ENCODE data around the gene MMP15. TPM values are rescaled to one million over a fixed set of nuclear protein-coding genes. Genes with fewer than 3 reads are reported as not detected.

Gene MMP15
- total RNA-seq, 2 donors from 2014 or later, result 0.19 to 0.29 TPM

DNA sequence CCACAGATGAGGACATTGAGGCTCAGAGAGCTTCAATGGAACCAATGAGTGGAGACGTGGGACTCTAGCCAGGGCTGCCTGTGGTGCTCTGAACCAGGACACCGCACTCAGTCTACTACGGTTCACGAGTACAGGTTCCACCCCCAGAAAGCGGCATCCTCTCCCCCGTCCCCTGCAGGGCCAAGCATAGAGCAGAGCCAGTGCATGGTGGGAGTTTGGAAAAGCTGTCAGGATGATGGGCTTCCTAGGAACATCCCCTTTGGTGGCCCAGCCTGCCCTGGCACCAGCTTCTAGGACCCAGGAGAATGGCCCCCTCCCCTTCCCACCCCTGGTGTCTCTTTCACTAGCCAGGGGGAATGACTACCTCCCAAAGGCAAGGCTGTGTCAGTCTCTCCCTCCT lies 33.5 kb upstream of the MMP15 start:
- Mint-ChIP-seq H3K36me3 (ENCODE audit: low read depth) (no peaks in the 10 kb centered on the region), H3K4me1 (peaks cover 6% of the 10 kb centered on the region), H3K27me3 (no peaks in the 10 kb centered on the region), H3K4me3 (no peak overlapping the region), H3K27ac (peak overlapping the region; percentile 81), H3K9me3 (no peaks in the 10 kb centered on the region)
- no peak for ATAC-seq (replicated peaks)

DNA sequence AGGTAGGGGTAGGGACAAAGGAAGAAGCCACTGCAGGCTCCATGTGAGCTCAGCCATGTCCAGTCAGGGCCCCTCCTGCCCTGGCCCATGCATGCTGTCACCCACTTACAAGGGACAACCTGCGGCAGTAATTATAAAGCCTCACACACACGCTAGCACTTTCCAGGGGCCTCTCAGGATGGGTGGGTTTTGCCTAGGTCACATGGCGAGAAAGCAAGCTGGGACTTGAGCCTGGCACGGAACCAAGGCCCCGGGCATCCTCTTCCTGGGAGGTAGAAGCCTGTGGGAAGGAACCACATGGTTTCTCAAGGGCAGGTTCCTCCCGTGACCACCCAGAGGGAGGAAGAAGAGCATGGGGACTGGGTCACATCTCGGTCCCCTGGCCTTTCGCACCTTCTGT lies 32.1 kb upstream of the MMP15 start:
- no peaks in the 10 kb centered on the region for H3K9me3 Mint-ChIP-seq
- no peaks in the 10 kb centered on the region for H3K27me3 Mint-ChIP-seq
- no peak for ATAC-seq (replicated peaks)
- no peaks in the 10 kb centered on the region for H3K36me3 Mint-ChIP-seq (ENCODE audit: low read depth)
- H3K4me1 Mint-ChIP-seq, result peaks cover 15% of the 10 kb centered on the region
- H3K27ac Mint-ChIP-seq, result peak overlapping the region; percentile 81
- no peak overlapping the region for H3K4me3 Mint-ChIP-seq

DNA sequence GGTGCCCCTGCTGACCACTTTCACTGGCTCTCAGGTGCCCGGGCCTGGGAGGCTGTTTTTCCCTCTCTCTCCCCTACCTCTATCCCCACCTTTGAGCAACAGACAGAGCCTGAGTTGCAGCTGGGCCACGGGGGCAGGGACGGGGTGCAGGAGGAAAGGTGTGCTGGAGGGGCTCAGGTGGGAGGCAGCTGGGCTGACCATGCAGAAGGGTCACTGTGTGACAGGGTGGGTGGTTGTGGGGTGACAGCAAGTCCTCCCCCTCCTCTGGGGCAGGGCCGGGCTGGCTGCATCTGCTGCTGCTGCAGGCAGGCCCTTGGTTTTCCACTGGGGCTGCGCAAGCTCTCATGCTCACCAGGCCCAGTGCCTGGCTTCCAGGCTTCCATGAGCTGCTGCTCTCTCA lies 31.7 kb upstream of the MMP15 start:
- H3K27me3 Mint-ChIP-seq, result no peaks in the 10 kb centered on the region
- H3K4me3 Mint-ChIP-seq, result no peak overlapping the region
- H3K36me3 Mint-ChIP-seq (ENCODE audit: low read depth), result no peaks in the 10 kb centered on the region
- ATAC-seq (replicated peaks), result no peak
- no peak overlapping the region for H3K27ac Mint-ChIP-seq
- no peaks in the 10 kb centered on the region for H3K9me3 Mint-ChIP-seq
- H3K4me1 Mint-ChIP-seq, result peaks cover 19% of the 10 kb centered on the region

DNA sequence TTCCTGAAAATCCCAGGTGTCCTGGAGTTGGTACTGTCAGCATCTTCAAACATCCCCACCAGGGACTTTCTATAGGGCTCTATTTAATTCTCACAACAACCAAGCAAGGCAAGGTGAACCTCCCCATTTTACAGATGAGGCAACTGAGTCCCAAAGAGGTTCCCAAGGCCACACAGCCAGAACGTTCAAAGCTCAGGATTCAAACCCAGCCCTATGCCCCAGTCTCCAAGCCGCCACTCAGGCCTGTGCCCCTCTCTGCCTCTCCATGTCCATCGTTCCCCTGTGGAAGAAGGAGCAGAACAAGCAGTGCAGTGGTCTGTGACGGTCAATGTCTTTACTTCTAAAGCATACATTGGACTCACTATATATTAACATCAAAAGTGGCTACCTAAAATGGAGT lies 31.2 kb upstream of the MMP15 start:
- H3K27ac Mint-ChIP-seq, result peak overlapping the region; percentile 59
- H3K9me3 Mint-ChIP-seq, result no peaks in the 10 kb centered on the region
- peaks cover 24% of the 10 kb centered on the region for H3K4me1 Mint-ChIP-seq
- no peak for ATAC-seq (replicated peaks)
- no peaks in the 10 kb centered on the region for H3K27me3 Mint-ChIP-seq
- no peaks in the 10 kb centered on the region for H3K36me3 Mint-ChIP-seq (ENCODE audit: low read depth)
- H3K4me3 Mint-ChIP-seq, result no peak overlapping the region

DNA sequence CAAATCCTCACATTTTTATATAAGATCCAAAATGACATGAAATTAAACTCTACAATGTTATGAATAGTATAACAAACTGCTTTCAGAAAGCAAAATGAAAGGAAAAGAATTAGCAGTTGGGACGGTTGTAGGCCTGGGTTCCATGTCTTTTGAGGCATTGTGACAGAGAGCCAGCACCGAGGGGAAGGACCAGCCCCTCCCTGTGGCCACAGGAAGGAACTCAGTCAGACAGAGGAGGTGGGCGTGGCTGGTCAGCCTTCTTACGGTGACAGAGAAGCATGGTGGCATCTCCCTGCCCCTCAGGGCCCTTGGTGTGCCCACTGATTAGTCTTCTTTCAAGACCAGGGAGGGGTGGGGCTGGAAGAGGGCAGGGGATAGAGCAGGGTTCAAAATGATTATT lies 30.8 kb upstream of the MMP15 start:
- Mint-ChIP-seq H3K27ac (peak overlapping the region; percentile 59), H3K4me1 (peaks cover 24% of the 10 kb centered on the region), H3K27me3 (no peaks in the 10 kb centered on the region), H3K36me3 (ENCODE audit: low read depth) (no peaks in the 10 kb centered on the region), H3K9me3 (no peaks in the 10 kb centered on the region), H3K4me3 (no peak overlapping the region)
- ATAC-seq (replicated peaks), result peak; percentile 53

DNA sequence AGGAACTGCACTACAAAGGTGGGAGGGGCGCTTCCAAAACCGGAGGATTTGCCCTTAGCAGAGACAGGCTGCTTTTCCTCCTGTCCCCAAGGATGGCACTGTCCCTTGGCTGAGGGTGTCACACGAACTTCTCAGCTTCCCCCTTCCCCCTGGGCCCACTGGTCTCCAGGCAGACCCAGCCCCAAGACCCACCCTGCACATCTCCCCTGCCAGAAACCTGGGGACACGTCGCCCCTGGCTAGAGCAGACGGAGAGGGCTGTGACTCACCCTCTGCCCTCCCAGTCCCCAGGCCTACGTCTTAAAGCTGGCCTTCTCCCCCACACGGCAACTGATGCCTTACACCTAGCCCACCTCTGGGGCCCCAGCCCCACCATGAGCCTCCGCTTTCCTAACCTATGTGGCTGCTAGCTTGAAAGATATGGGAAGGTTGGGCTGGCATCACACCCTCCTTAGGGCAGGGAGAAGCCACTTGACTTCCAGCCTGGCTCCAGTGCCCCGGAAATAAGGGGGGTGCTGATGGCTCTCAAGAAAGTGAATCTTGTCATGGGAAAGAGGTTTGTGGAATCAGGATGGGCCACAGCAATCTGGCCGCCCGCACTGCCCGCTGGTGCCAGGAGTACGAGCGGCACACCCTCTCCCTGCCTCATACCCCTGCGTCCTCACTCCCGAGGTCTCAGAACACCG lies 29.7 kb upstream of the MMP15 start:
- Mint-ChIP-seq H3K4me3 (no peak overlapping the region), H3K36me3 (ENCODE audit: low read depth) (no peaks in the 10 kb centered on the region), H3K9me3 (no peaks in the 10 kb centered on the region), H3K27me3 (no peaks in the 10 kb centered on the region), H3K27ac (peak overlapping the region; percentile 63), H3K4me1 (peaks cover 24% of the 10 kb centered on the region)
- ATAC-seq (replicated peaks), result no peak

DNA sequence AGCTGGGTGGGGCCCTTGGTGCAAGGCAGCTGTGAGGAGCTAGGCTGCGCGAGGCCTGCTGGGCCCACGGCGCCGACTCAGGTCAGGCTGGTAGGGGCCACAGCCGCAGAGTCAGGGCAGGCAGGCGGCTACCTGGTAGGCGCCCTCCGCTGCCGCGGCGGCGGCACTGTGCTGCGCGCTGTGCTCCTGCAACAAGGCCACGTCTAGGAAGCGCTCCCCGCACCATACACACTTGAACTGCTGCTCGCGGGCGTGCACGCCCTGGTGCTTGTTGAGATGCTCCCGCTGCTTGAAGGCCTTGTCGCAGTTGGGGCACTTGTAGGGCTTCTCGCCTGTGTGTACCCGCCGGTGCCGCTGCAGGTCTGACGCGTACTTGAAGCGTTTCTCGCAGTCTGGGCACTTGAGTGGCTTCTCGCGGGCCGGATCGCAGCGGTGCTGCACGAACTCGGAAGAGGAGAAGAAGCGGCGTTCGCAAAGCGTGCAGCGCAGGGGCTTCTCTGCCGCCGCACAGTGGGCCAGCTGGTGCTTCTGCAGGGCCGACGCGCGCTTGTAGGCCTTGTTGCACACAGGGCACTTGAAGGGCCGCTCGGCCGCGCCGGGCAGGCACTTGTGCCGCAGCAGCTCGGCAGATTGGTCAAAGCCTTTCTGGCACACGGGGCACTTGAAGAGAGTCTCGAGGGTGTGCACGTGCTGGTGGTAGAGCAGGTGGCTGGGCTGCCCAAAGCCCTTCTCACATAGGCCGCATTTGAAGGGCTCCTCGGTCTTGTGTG lies 29.0 kb upstream of the MMP15 start:
- H3K4me3 Mint-ChIP-seq, result no peak overlapping the region
- peaks cover under 1% of the 10 kb centered on the region for H3K36me3 Mint-ChIP-seq (ENCODE audit: low read depth)
- no peaks in the 10 kb centered on the region for H3K9me3 Mint-ChIP-seq
- H3K4me1 Mint-ChIP-seq, result peaks cover 24% of the 10 kb centered on the region
- H3K27ac Mint-ChIP-seq, result no peak overlapping the region
- ATAC-seq (replicated peaks), result no peak
- H3K27me3 Mint-ChIP-seq, result no peaks in the 10 kb centered on the region

DNA sequence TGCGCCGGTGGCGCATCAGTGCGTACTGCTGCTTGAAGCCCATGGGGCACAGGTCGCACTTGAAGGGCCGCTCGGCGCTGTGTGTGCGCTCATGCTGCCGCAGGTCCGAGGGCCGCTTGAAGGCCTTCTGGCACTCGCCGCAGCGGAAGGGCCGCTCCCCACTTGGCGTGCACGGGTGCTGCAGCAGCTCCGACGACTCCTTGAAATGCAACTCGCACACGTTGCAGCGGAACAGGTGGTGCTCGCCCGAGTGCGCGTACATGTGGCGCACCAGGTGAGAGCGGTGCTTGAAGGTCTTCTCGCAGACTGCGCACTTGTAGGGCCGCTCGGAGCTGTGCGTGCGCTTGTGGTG lies 28.4 kb upstream of the MMP15 start:
- H3K27ac Mint-ChIP-seq, result peak overlapping the region; percentile 73
- H3K9me3 Mint-ChIP-seq, result no peaks in the 10 kb centered on the region

DNA sequence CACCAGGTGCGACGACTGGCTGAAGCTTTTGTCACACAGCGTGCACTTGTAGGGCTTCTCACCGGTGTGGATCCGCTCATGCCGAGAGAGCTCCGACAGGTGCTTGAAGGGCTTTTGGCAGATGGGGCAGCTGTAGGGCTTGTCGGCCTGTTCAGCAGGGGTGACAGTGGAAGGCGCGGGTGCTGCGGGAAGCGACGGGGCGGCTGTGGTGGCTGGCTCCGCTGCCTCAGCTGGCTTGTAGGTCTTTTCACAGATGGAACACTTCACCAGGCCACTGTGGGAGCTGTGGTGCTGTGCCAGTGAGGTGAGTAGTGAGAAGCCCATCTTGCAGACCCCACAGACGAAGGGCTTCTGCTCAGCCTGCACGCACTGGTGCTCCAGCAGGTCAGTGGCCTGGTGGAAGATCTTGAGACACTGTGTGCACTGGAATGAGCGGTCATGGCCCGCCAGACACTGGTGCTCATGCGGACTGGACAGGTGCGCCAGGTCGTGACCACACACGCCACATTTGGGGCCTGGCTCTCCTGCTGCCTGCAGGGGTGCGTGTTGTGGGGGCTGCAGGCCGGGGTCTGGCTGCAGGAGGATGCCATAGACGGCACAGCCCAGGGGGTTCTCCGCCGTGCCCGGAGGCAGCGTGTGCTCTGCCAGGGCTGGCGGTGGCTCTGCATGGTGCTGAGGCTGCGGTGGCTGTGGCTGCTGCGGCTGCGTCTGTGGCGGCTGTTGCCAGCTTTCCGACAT lies 27.9 kb upstream of the MMP15 start:
- H3K27ac Mint-ChIP-seq, result peak overlapping the region; percentile 73
- peak overlapping the region; percentile 79 for H3K4me3 Mint-ChIP-seq
- no peak for ATAC-seq (replicated peaks)
- H3K9me3 Mint-ChIP-seq, result no peaks in the 10 kb centered on the region
- peaks cover 11% of the 10 kb centered on the region for H3K36me3 Mint-ChIP-seq (ENCODE audit: low read depth)
- no peaks in the 10 kb centered on the region for H3K27me3 Mint-ChIP-seq
- H3K4me1 Mint-ChIP-seq, result peaks cover 24% of the 10 kb centered on the region

More for the DNA sequence above, 28.4 kb upstream of the MMP15 start:
- no peak for ATAC-seq (replicated peaks)
- Mint-ChIP-seq H3K27me3 (no peaks in the 10 kb centered on the region), H3K4me1 (peaks cover 24% of the 10 kb centered on the region), H3K4me3 (peak overlapping the region; percentile 79), H3K36me3 (ENCODE audit: low read depth) (peaks cover 6% of the 10 kb centered on the region)

DNA sequence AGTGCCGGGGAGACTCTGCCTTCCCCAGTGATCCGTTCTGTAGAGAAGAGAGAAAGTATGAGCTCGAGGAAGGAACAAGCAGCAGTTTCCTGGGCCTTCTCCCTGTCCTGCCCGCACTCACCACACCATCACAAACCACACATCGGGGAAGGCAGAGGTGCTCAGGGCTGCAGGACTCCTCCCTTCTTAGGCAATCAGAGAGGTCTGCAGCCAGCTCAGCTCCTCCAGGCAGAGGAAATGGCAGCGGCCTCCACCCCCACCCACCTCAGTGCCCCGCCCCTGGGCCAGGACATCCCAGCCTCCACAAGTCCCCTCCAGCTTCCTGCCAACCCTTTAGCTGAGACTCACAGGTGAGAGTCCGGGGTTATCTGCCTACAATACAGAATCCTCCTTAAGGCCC lies 27.1 kb upstream of the MMP15 start:
- Mint-ChIP-seq H3K27ac (peak overlapping the region; percentile 73), H3K36me3 (ENCODE audit: low read depth) (peaks cover 19% of the 10 kb centered on the region), H3K27me3 (no peaks in the 10 kb centered on the region), H3K4me3 (peak overlapping the region; percentile 79), H3K9me3 (no peaks in the 10 kb centered on the region), H3K4me1 (peaks cover 24% of the 10 kb centered on the region)
- ATAC-seq (replicated peaks), result peak; percentile 34

DNA sequence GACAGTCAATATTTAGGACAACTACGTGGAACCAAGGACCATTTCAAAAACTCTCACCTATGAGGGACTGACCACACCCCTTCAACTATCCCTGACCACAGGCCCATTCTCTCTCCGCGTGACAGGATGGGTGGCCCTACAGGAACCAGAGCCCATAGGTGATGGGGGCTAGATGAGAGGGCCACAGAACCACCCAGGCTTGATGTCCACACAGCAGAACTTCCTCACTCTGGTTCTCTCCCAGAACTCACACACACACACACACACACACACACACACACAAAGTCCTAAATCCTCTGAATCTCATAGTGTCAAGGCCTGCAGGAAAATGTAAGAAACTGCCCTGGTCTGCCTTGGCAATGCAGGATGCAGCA lies 26.6 kb upstream of the MMP15 start:
- H3K27ac Mint-ChIP-seq, result peak overlapping the region; percentile 73
- H3K9me3 Mint-ChIP-seq, result no peaks in the 10 kb centered on the region
- no peak for ATAC-seq (replicated peaks)
- H3K36me3 Mint-ChIP-seq (ENCODE audit: low read depth), result peaks cover 24% of the 10 kb centered on the region
- peak overlapping the region; percentile 79 for H3K4me3 Mint-ChIP-seq
- H3K27me3 Mint-ChIP-seq, result no peaks in the 10 kb centered on the region
- peaks cover 27% of the 10 kb centered on the region for H3K4me1 Mint-ChIP-seq

DNA sequence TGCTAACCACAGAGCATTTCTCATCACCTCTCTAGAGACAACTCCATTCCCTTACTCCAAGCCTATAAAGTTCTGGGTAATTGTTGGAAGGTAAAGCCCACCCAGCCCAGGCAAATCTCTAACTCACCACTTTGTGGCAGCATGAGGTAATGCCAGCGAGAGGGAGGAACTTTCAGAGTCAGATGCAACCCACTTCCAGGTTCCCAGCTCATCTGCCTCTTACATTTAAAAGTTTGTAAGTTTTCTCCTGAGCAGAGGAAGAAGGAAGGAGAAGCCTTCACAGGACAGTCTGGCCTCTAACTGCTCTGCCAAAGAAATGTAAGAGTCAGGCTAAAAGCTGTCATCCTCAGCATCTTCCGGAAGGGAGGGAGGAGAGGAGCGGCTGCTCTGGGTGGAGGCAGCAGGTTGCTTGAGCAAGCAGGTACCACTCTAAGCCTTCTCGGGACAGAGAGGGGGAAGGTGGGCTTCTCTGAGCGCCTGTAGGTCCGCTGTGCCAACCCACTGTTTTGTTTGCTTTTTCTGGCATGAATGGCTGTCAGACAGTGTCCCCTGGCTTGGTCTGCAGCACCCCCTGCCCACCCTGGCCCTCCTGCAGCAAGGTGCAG lies 26.1 kb upstream of the MMP15 start:
- no peaks in the 10 kb centered on the region for H3K27me3 Mint-ChIP-seq
- peak overlapping the region; percentile 73 for H3K27ac Mint-ChIP-seq
- peaks cover 27% of the 10 kb centered on the region for H3K4me1 Mint-ChIP-seq
- ATAC-seq (replicated peaks), result no peak
- H3K36me3 Mint-ChIP-seq (ENCODE audit: low read depth), result peaks cover 29% of the 10 kb centered on the region
- H3K4me3 Mint-ChIP-seq, result peak overlapping the region; percentile 79
- H3K9me3 Mint-ChIP-seq, result no peaks in the 10 kb centered on the region

DNA sequence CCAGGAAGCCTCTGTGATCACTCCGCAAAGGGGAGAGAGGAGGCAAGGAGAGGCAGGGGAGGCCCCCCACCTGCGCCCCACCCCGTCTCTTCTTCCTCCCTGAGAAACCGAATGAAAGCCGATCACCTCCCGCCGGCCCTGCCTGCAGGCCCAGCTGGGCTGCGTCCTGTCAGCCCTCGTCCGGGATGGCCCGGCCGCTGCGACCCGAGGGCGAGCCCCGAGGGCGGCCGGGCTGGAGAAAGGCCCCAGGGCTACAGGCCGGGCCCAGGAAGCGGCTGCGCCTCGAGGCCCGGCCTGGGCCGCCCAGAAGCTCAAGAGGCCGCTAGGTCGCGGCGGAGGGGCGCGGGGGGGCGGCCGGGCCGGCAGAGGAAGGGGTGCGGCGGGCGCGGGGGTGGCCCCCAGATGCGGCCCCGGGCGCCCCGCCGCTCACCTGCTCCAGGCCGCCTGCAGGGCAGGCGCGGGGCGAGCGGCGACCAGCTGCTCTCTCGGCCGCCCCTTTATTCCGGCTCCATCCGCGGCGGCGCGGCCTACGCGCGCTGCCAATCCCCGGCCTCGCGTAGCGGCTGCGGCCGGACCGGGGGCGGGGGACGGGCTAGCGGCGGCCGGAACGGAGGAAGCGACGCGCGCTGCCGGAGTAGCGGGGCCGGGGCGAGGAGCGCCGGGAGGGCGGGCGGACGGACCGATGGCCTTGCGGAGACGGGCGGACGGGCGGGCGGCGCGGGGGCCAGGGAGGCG lies 25.4 kb upstream of the MMP15 start, which contains the start of gene ZNF319:
Gene ZNF319, minus strand, starts transcription at position 702 of the 735 bp plus-strand sequence. CDS start 2,407 bp downstream, outside the sequence.
- peaks cover 29% of the 10 kb centered on the region for H3K4me1 Mint-ChIP-seq
- no peaks in the 10 kb centered on the region for H3K9me3 Mint-ChIP-seq
- peak; percentile 25 for ATAC-seq (replicated peaks)
- H3K36me3 Mint-ChIP-seq (ENCODE audit: low read depth), result peaks cover 36% of the 10 kb centered on the region
- H3K4me3 Mint-ChIP-seq, result peak within 1 kb of the TSS; percentile 87
- H3K27me3 Mint-ChIP-seq, result no peaks in the 10 kb centered on the region
- peak within 1 kb of the TSS; percentile 86 for H3K27ac Mint-ChIP-seq
